Natural killer cell (primary cell): ENCODE data around the gene FAM227B. TPM values are rescaled to one million over a fixed set of nuclear protein-coding genes. Genes with fewer than 3 reads are reported as not detected.

Experiments used
- ATAC-seq, 3 donors: fragments of 150-1000 bp in 2 of 3; fragments of 200-7000 bp in 1 of 3; cut with Tn5 transposase; 1 replicate in 1 of 3; 2 replicates in 2 of 3; pipeline ENCODE4 v1.10.0; 2021; ENCODE audit warnings: mild to moderate bottlenecking in 2 of 3, moderate library complexity in 2 of 3
- DNase-seq, 2 donors: peaks; one replicate each; pipeline versions ENCODE4 v3.0.0 to v3.0.0-alpha.2; 2013 to 2021; ENCODE audit warnings: mixed read lengths in 1 of 2
- H3K27ac ChIP-seq: one replicate; pipeline ENCODE4 v1.5.1; 2013; ENCODE audit warnings: mild to moderate bottlenecking, low read length
- H3K27me3 ChIP-seq: one replicate; pipeline ENCODE4 v1.6.1; 2013; ENCODE audit warnings: low read length; ENCODE audit not compliant: control insufficient read depth, insufficient read depth
- H3K36me3 ChIP-seq: one replicate; pipeline ENCODE4 v1.6.1; 2013; ENCODE audit warnings: low read length; ENCODE audit not compliant: control insufficient read depth, insufficient read depth
- H3K4me1 ChIP-seq: one replicate; pipeline ENCODE4 v1.6.1; 2013; ENCODE audit warnings: low read length; ENCODE audit not compliant: control insufficient read depth, insufficient read depth
- H3K4me3 ChIP-seq: one replicate; pipeline ENCODE4 v1.5.1; 2013; ENCODE audit warnings: low read length
- H3K9me3 ChIP-seq: one replicate; pipeline ENCODE4 v1.6.1; 2013; ENCODE audit warnings: low read length; ENCODE audit not compliant: control insufficient read depth, insufficient read depth
- H3K27ac Mint-ChIP-seq, 2 donors: one replicate each; pipeline ENCODE4 v1.8.0; 2022; ENCODE audit warnings: mild to moderate bottlenecking in 2 of 2, mixed read lengths in 2 of 2, moderate library complexity in 1 of 2
- H3K27me3 Mint-ChIP-seq, 2 donors: one replicate each; pipeline ENCODE4 v1.8.0; 2022; ENCODE audit warnings: low read depth in 2 of 2, mixed read lengths in 2 of 2
- H3K36me3 Mint-ChIP-seq: one replicate; pipeline ENCODE4 v1.8.0; 2022; ENCODE audit warnings: mixed read lengths
- H3K4me1 Mint-ChIP-seq, 2 donors: one replicate each; pipeline ENCODE4 v1.8.0; 2022; ENCODE audit warnings: mixed read lengths in 2 of 2
- H3K4me3 Mint-ChIP-seq: one replicate; pipeline ENCODE4 v1.8.0; 2022; ENCODE audit warnings: mild to moderate bottlenecking, moderate library complexity, mixed read lengths
- H3K9me3 Mint-ChIP-seq, 2 donors: one replicate each; pipeline ENCODE4 v1.8.0; 2022; ENCODE audit warnings: mixed read lengths in 2 of 2
- CTCF ChIP-seq: fragments of 200-600 bp; IDR thresholded peaks from one replicate; pipeline ENCODE4 v1.8.0; 2022; ENCODE audit warnings: antibody characterized with exemption
- WGBS: methylation state at CpG from one replicate; pipeline ENCODE4 v1.1.7; 2013; ENCODE audit warnings: missing lambda C conversion rate; ENCODE audit not compliant: insufficient coverage; 5-methylcytosine and 5-hydroxymethylcytosine counted together
- intact Hi-C: fragments of 100-400 bp; cut with micrococcal nuclease; formaldehyde crosslinking; loops from one replicate; pipeline ENCODE4 v1.14.2; 2022
- total RNA-seq, 4 donors: library from RNA; stranded (reverse); fragments of 120-200 nt in 1 of 4; gene quantifications; one replicate each; pipeline versions ENCODE4 v1.2.3 to v1.2.4, GENCODE V29; 2013 to 2022

The FAM227B gene
- total RNA-seq, 3 donors from 2014 or later (not counting 1 experiment from before 2014, with no cell fraction given) = 3.8 to 5.0 (median 4.9) TPM

- Mint-ChIP-seq H3K9me3 (no peaks in the 10 kb centered on the region), H3K27ac (no peak overlapping the region), H3K27me3 (peaks cover 0 to 10% of the 10 kb centered on the region in 2 donors), H3K36me3 (no peaks in the 10 kb centered on the region), H3K4me3 (no peak overlapping the region), H3K4me1 (no peaks in the 10 kb centered on the region)
- Histone ChIP-seq H3K27ac (no peak overlapping the region), H3K4me3 (no peak overlapping the region), H3K36me3 (no peaks in the 10 kb centered on the region), H3K27me3 (no peaks in the 10 kb centered on the region), H3K4me1 (no peaks in the 10 kb centered on the region), H3K9me3 (no peaks in the 10 kb centered on the region)
- intact Hi-C loops = no loop called here
- 87% methylated on average over 4 of the region's 4 CpGs for WGBS
- no peak for TF ChIP-seq CTCF
- ATAC-seq (no peak), DNase-seq (no peak)
Observed at GRCh38 chr15:49379996-49380395, 240.6 kb downstream of the FAM227B start.

- TF ChIP-seq CTCF = no peak
- Histone ChIP-seq H3K27me3 (no peaks in the 10 kb centered on the region), H3K27ac (no peak overlapping the region), H3K9me3 (no peaks in the 10 kb centered on the region), H3K36me3 (no peaks in the 10 kb centered on the region), H3K4me3 (no peak overlapping the region), H3K4me1 (no peaks in the 10 kb centered on the region)
- no peak overlapping the region for H3K27ac Mint-ChIP-seq
- H3K36me3 Mint-ChIP-seq = no peaks in the 10 kb centered on the region
- DNase-seq (no peak), ATAC-seq (no peak)
- intact Hi-C loops = no loop called here
- no peaks in the 10 kb centered on the region for H3K27me3 Mint-ChIP-seq
- H3K4me1 Mint-ChIP-seq = no peaks in the 10 kb centered on the region
- WGBS = 92% methylated on average over 1 of the region's 1 CpG
- no peaks in the 10 kb centered on the region for H3K9me3 Mint-ChIP-seq
- H3K4me3 Mint-ChIP-seq = no peak overlapping the region
Observed at GRCh38 chr15:49372366-49372765, 248.3 kb downstream of the FAM227B start.

GRCh38 chr15:49370782-49371181 is 249.8 kb downstream of the FAM227B start:
- Mint-ChIP-seq H3K27ac (no peak overlapping the region), H3K4me3 (no peak overlapping the region), H3K4me1 (no peaks in the 10 kb centered on the region), H3K27me3 (no peaks in the 10 kb centered on the region), H3K9me3 (no peaks in the 10 kb centered on the region), H3K36me3 (no peaks in the 10 kb centered on the region)
- Histone ChIP-seq H3K36me3 (no peaks in the 10 kb centered on the region), H3K27me3 (no peaks in the 10 kb centered on the region), H3K27ac (no peak overlapping the region), H3K4me1 (no peaks in the 10 kb centered on the region), H3K4me3 (no peak overlapping the region), H3K9me3 (no peaks in the 10 kb centered on the region)
- TF ChIP-seq CTCF = no peak
- WGBS = 85% methylated on average over 1 of the region's 1 CpG
- ATAC-seq (no peak), DNase-seq (no peak)
- intact Hi-C loops = no loop called here

- Mint-ChIP-seq H3K4me1 (no peaks in the 10 kb centered on the region), H3K27ac (no peak overlapping the region), H3K9me3 (no peaks in the 10 kb centered on the region), H3K36me3 (no peaks in the 10 kb centered on the region), H3K4me3 (no peak overlapping the region), H3K27me3 (no peaks in the 10 kb centered on the region)
- H3K36me3 ChIP-seq = no peaks in the 10 kb centered on the region
- TF ChIP-seq CTCF = no peak
- H3K27ac ChIP-seq = no peak overlapping the region
- H3K4me1 ChIP-seq = no peaks in the 10 kb centered on the region
- H3K9me3 ChIP-seq = no peaks in the 10 kb centered on the region
- no peaks in the 10 kb centered on the region for H3K27me3 ChIP-seq
- H3K4me3 ChIP-seq = no peak overlapping the region
- no peak for ATAC-seq
- DNase-seq = no peak
- intact Hi-C loops = no loop called here
- WGBS = 99% methylated on average over 22 of the region's 22 CpGs
Observed at GRCh38 chr15:49366496-49366895, 254.1 kb downstream of the FAM227B start.
